ENCODE data around the gene PTPN4.

Gene PTPN4

DNA sequence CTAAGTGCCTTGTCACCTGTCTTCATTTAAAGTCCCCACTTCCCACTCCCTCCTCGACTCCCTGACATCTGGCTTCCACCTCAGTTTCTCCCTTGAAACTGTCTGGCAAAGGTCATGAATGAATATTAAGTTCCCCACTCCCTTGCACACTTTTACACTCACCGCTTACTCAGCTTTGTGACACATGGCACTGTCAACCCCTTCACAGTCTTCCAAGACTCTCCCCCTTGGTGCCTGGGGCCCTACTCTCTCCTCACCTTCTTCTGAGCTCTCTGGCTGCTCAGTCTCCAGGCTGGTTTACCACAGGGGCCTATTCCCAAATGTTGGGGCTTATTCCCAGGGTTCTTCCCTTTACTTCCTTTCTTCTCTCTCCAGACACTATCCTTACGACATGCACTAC, 17.9 kb upstream of the PTPN4 start:
- Histone ChIP-seq H3K9me3 (ENCODE audit: insufficient read depth, low read depth, low read length) (no peaks in the 10 kb centered on the region), H3K9me2 (replicated peaks; ENCODE audit: low read depth, low read length) (no peaks in the 10 kb centered on the region), H3F3A (ENCODE audit: low read depth) (no peaks in the 10 kb centered on the region), H3K36me3 (ENCODE audit: insufficient read depth, low read length) (no peaks in the 10 kb centered on the region), H4K20me1 (ENCODE audit: insufficient read depth, low read length, poor library complexity, severe bottlenecking) (no peaks in the 10 kb centered on the region), H3K4me1 (ENCODE audit: insufficient read depth, low read length, poor library complexity, severe bottlenecking) (peaks cover 15% of the 10 kb centered on the region), H2AFZ (ENCODE audit: low read length) (no peak overlapping the region), H3K27me3 (ENCODE audit: insufficient read depth, low read length, poor library complexity, severe bottlenecking) (no peaks in the 10 kb centered on the region), H3K79me2 (ENCODE audit: insufficient read depth, low read length) (no peaks in the 10 kb centered on the region), H3K4me2 (ENCODE audit: low read depth, low read length, poor library complexity, severe bottlenecking) (no peak overlapping the region), H3K9ac (ENCODE audit: low read depth, low read length, poor library complexity, severe bottlenecking) (no peak overlapping the region), H3K4me3 (ENCODE audit: low read length, poor library complexity, severe bottlenecking) (no peak overlapping the region)
- TF ChIP-seq EZH2phosphoT487 (IDR thresholded peaks at IDR 0.05; ENCODE audit: borderline replicate concordance) (no peak), CTCF (conservative IDR thresholded peaks at IDR 0.05; ENCODE audit: low read length) (no peak)

DNA sequence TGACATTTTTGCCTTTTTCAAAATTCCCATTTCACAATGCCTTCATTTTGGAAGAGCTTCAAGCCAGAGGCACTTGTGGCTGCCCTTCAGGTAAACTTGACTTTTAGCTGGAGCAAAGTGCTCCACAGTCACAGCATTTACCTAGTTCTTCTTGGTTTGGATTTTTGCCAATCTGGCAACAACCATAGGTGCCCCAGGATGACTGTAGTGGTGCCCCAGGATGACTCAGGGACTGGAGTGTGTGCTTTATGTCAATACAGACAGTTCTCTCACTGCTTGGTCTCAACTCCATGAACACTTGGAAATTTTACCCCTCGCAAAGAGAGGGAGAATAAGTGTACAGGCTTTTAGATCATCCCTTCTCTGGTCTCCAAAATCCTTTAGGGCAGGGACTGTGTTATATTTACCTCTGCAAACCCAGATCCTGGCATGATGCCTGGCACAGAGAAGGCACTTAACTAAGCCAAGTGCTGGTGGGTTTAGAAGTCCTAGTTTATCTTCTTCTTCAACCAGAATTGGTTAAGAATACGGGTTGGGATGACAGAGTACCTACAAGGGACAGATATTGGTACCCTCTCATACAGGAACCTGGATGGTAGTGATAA, 15.3 kb upstream of the PTPN4 start:
- no peaks in the 10 kb centered on the region for H3K9me3 ChIP-seq (ENCODE audit: insufficient read depth, low read depth, low read length)
- H3K4me3 ChIP-seq (ENCODE audit: low read length, poor library complexity, severe bottlenecking): no peak overlapping the region
- no peak overlapping the region for H3K4me2 ChIP-seq (ENCODE audit: low read depth, low read length, poor library complexity, severe bottlenecking)
- TF ChIP-seq CTCF (conservative IDR thresholded peaks at IDR 0.05; ENCODE audit: low read length): no peak
- no peak for TF ChIP-seq EZH2phosphoT487 (IDR thresholded peaks at IDR 0.05; ENCODE audit: borderline replicate concordance)
- no peaks in the 10 kb centered on the region for H3K79me2 ChIP-seq (ENCODE audit: insufficient read depth, low read length)
- H3K36me3 ChIP-seq (ENCODE audit: insufficient read depth, low read length): no peaks in the 10 kb centered on the region
- H2AFZ ChIP-seq (ENCODE audit: low read length): no peak overlapping the region
- H3F3A ChIP-seq (ENCODE audit: low read depth): no peaks in the 10 kb centered on the region
- H3K9ac ChIP-seq (ENCODE audit: low read depth, low read length, poor library complexity, severe bottlenecking): no peak overlapping the region
- H3K9me2 ChIP-seq (replicated peaks; ENCODE audit: low read depth, low read length): no peaks in the 10 kb centered on the region
- H3K4me1 ChIP-seq (ENCODE audit: insufficient read depth, low read length, poor library complexity, severe bottlenecking): peaks cover 13% of the 10 kb centered on the region
- H4K20me1 ChIP-seq (ENCODE audit: insufficient read depth, low read length, poor library complexity, severe bottlenecking): no peaks in the 10 kb centered on the region
- H3K27me3 ChIP-seq (ENCODE audit: insufficient read depth, low read length, poor library complexity, severe bottlenecking): no peaks in the 10 kb centered on the region

DNA sequence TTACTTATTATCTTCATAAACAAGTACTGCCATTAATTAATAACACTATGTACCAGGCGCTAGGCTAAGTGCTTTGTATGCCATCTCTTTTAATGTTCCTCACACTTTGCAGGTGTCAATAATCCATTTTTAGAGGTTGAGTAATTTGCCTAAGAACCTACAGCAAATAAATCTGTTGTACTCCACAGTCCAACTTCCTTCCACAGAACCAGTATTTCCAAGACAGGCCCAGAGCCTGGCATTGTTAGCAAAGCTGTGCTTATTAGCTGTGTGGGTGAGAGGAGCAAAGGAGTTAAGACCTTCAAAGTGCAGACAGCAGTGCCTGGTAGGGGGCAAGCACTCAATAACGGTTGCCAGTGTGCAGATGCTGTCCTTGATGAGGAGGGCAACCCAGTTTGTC, 14.2 kb upstream of the PTPN4 start:
- no peaks in the 10 kb centered on the region for H3F3A ChIP-seq (ENCODE audit: low read depth)
- H3K9ac ChIP-seq (ENCODE audit: low read depth, low read length, poor library complexity, severe bottlenecking): no peak overlapping the region
- no peaks in the 10 kb centered on the region for H3K9me3 ChIP-seq (ENCODE audit: insufficient read depth, low read depth, low read length)
- H4K20me1 ChIP-seq (ENCODE audit: insufficient read depth, low read length, poor library complexity, severe bottlenecking): no peaks in the 10 kb centered on the region
- H3K4me3 ChIP-seq (ENCODE audit: low read length, poor library complexity, severe bottlenecking): no peak overlapping the region
- H2AFZ ChIP-seq (ENCODE audit: low read length): no peak overlapping the region
- H3K4me2 ChIP-seq (ENCODE audit: low read depth, low read length, poor library complexity, severe bottlenecking): no peak overlapping the region
- H3K27me3 ChIP-seq (ENCODE audit: insufficient read depth, low read length, poor library complexity, severe bottlenecking): no peaks in the 10 kb centered on the region
- H3K36me3 ChIP-seq (ENCODE audit: insufficient read depth, low read length): no peaks in the 10 kb centered on the region
- TF ChIP-seq EZH2phosphoT487 (IDR thresholded peaks at IDR 0.05; ENCODE audit: borderline replicate concordance): no peak
- no peak for TF ChIP-seq CTCF (conservative IDR thresholded peaks at IDR 0.05; ENCODE audit: low read length)
- no peaks in the 10 kb centered on the region for H3K79me2 ChIP-seq (ENCODE audit: insufficient read depth, low read length)
- peaks cover 3% of the 10 kb centered on the region for H3K4me1 ChIP-seq (ENCODE audit: insufficient read depth, low read length, poor library complexity, severe bottlenecking)
- no peaks in the 10 kb centered on the region for H3K9me2 ChIP-seq (replicated peaks; ENCODE audit: low read depth, low read length)

All from Loucy (cell line).